DOHH2 (cell line): ENCODE measurements around the gene IFNAR1.

Experiments used
- H3F3A ChIP-seq: fragments of 200-600 bp; sonication (generic), shearing (Covaris generic); 2 replicates; pipeline ENCODE4 v1.6.0; 2016; ENCODE audit warnings: antibody characterized with exemption, mild to moderate bottlenecking; ENCODE audit not compliant: control insufficient read depth, insufficient read depth
- H3K27ac ChIP-seq: fragments of 200-600 bp; sonication (generic); 2 replicates; pipeline ENCODE4 v1.5.1; 2014; ENCODE audit warnings: low read depth, mild to moderate bottlenecking, low read length, moderate library complexity
- H3K27me3 ChIP-seq: fragments of 200-600 bp; sonication (generic); 2 replicates; pipeline ENCODE4 v1.6.1; 2014; ENCODE audit warnings: mild to moderate bottlenecking, low read length, mixed read lengths; ENCODE audit not compliant: control insufficient read depth
- H3K36me3 ChIP-seq: fragments of 200-600 bp; sonication (generic); 2 replicates; pipeline ENCODE4 v1.6.1; 2014; ENCODE audit warnings: mild to moderate bottlenecking, low read length, moderate library complexity, mixed read lengths; ENCODE audit not compliant: control insufficient read depth
- H3K4me1 ChIP-seq: fragments of 200-600 bp; sonication (generic); 2 replicates; pipeline ENCODE4 v1.6.1; 2014; ENCODE audit warnings: mild to moderate bottlenecking, low read length, mixed read lengths; ENCODE audit not compliant: control insufficient read depth
- H3K4me2 ChIP-seq: fragments of 200-600 bp; sonication (generic); 2 replicates; pipeline ENCODE4 v1.6.0; 2014; ENCODE audit warnings: mild to moderate bottlenecking, low read length, moderate library complexity
- H3K4me3 ChIP-seq: fragments of 200-600 bp; sonication (generic); 2 replicates; pipeline ENCODE4 v1.5.1; 2014; ENCODE audit warnings: mild to moderate bottlenecking, low read length, mixed read lengths
- H3K79me2 ChIP-seq: fragments of 200-600 bp; sonication (generic); 2 replicates; pipeline ENCODE4 v1.6.1; 2014; ENCODE audit warnings: mild to moderate bottlenecking, low read length, mixed read lengths; ENCODE audit not compliant: control insufficient read depth
- H3K9me2 ChIP-seq: fragments of 200-600 bp; sonication (generic); replicated peaks from 2 replicates; pipeline ENCODE4 v1.6.1; 2014; ENCODE audit warnings: mild to moderate bottlenecking, low read length, mixed read lengths; ENCODE audit not compliant: control insufficient read depth
- H3K9me3 ChIP-seq: fragments of 200-600 bp; sonication (generic); 2 replicates; pipeline ENCODE4 v1.6.1; 2014; ENCODE audit warnings: antibody characterized with exemption, low read length, mixed read lengths; ENCODE audit not compliant: control insufficient read depth, insufficient read depth
- H4K20me1 ChIP-seq: fragments of 200-600 bp; sonication (generic); 2 replicates; pipeline ENCODE4 v1.6.0; 2014; ENCODE audit warnings: low read depth, mild to moderate bottlenecking, antibody characterized with exemption, low read length, moderate library complexity; ENCODE audit not compliant: control insufficient read depth, insufficient read depth
- EZH2phosphoT487 ChIP-seq: fragments of 200-600 bp; sonication (generic); IDR thresholded peaks from 2 replicates; pipeline ENCODE4 v1.6.1; 2017; ENCODE audit warnings: borderline replicate concordance, mild to moderate bottlenecking, antibody characterized with exemption, low read length, moderate library complexity, mixed read lengths
- TF ChIP-seq, protein P1 (sequence below): fragments of 200-600 bp; sonication (generic); IDR thresholded peaks from one replicate; pipeline ENCODE4 v1.5.1; 2014; ENCODE audit warnings: antibody characterized with exemption, mild to moderate bottlenecking, low read depth, low read length; ENCODE audit not compliant: poor library complexity, severe bottlenecking

Gene IFNAR1

DNA sequence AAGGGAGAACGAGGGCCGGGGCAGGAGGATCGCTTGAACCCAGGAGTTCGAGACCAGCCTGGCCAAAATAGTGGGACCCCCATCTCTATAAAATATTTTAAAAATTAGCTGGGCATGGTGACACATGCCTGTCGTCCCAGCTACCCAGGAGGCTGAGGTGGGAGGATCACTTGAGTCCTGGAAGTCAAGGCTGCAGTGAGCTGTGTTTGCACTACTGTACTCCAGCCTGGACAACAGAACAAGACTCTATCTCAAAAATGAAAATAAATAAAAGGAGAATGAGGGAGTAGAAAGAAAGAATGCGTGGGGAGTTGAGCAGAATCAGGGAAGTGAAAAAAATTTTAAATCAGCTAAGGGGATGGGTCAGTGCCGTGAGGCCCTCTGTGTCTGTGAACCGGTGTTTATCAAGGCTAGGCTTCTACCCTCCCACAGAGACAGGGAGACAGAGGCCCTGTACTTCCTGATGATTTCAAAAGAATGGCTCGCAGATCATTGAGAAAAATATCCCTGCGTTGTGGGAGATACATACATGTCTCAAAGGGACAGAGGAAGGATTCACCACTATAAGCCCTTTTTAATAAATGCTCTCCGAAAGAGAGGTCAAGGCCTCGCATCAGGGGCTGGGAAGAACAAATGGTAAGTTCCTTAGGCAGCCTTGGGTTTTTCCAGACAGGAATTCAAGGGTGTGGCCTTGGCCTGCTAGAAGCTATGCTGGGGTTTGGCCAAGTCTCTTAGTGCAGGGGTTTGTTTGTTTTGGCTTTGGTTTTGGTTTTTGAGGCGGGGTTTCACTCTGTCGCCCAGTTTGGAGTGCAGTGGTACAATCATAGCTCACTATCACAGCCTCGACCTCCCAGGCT lies 37.9 kb upstream of the IFNAR1 start:
- Histone ChIP-seq H3F3A (no peaks in the 10 kb centered on the region), H3K9me3 (no peaks in the 10 kb centered on the region), H3K9me2 (no peaks in the 10 kb centered on the region), H3K4me3 (no peak overlapping the region), H4K20me1 (no peaks in the 10 kb centered on the region), H3K36me3 (peaks cover 38% of the 10 kb centered on the region), H3K27me3 (no peaks in the 10 kb centered on the region), H3K79me2 (no peaks in the 10 kb centered on the region), H3K4me1 (peaks cover 8% of the 10 kb centered on the region), H3K4me2 (no peak overlapping the region), H3K27ac (no peak overlapping the region)
- TF ChIP-seq, protein P1, sequence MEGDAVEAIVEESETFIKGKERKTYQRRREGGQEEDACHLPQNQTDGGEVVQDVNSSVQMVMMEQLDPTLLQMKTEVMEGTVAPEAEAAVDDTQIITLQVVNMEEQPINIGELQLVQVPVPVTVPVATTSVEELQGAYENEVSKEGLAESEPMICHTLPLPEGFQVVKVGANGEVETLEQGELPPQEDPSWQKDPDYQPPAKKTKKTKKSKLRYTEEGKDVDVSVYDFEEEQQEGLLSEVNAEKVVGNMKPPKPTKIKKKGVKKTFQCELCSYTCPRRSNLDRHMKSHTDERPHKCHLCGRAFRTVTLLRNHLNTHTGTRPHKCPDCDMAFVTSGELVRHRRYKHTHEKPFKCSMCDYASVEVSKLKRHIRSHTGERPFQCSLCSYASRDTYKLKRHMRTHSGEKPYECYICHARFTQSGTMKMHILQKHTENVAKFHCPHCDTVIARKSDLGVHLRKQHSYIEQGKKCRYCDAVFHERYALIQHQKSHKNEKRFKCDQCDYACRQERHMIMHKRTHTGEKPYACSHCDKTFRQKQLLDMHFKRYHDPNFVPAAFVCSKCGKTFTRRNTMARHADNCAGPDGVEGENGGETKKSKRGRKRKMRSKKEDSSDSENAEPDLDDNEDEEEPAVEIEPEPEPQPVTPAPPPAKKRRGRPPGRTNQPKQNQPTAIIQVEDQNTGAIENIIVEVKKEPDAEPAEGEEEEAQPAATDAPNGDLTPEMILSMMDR: no peak
- no peak for TF ChIP-seq EZH2phosphoT487

DNA sequence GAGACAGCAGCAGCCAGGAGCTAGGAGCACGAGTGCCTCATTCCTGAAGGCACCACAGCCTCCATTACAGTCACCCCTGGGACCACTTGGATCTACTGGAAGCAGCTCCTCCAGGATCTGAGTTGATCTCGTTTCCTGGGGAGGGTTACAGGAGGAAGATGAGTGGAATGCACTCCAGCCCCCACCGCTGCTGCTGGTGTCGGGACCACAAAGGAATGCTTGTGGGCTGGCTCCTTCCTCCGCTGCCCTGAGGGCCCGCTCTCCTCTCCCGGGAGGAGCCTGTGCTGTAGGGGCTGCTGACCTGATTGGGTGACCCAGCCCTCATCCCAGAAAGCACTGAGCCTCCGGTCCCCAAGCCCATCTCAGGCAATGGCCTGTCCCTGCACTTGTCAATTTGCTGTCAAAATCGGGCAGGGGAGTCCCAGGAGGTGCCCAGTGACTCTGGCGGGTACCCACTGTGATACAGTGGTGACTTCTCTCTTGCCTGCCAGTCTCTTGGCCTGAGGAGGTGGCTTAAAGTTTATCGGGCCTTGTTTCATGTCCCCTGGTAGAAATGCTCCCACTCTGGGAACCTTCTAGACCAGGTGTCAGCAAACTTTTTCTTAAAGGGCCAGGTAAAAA lies 35.5 kb upstream of the IFNAR1 start:
- Histone ChIP-seq H3K4me1 (peaks cover 26% of the 10 kb centered on the region), H3K79me2 (no peaks in the 10 kb centered on the region), H3K27ac (no peak overlapping the region), H3K9me2 (no peaks in the 10 kb centered on the region), H3K27me3 (no peaks in the 10 kb centered on the region), H3K9me3 (no peaks in the 10 kb centered on the region), H3K4me2 (no peak overlapping the region), H3F3A (no peaks in the 10 kb centered on the region), H4K20me1 (no peaks in the 10 kb centered on the region), H3K36me3 (peaks cover 43% of the 10 kb centered on the region), H3K4me3 (no peak overlapping the region)
- TF ChIP-seq EZH2phosphoT487: no peak
- TF ChIP-seq, protein P1: no peak

DNA sequence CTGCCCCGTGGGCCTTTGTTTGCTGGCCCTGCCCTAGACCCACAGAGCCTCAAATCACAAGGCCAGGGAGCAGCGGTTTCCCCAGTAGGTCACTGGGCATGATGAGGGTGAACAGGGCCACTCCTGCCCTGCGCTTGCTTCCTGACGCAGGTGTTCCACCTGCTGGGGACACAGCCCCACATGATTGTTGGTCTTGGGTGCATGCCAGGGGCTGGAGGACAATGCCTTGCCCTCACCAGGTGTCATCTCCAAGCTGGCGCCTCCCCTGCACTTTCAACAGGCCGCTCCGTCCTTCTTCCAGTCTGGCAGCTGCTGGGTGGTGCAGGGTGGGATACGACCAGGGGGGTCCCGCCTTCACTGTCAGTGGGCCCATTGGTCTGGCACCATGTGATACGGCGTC lies 34.3 kb upstream of the IFNAR1 start:
- TF ChIP-seq, protein P1: no peak
- TF ChIP-seq EZH2phosphoT487: no peak
- peaks cover 44% of the 10 kb centered on the region for H3K36me3 ChIP-seq

More for the DNA sequence above, 34.3 kb upstream of the IFNAR1 start:
- H3K9me2 ChIP-seq: no peaks in the 10 kb centered on the region
- H3K4me3 ChIP-seq: no peak overlapping the region
- no peaks in the 10 kb centered on the region for H3K9me3 ChIP-seq
- no peak overlapping the region for H3K4me2 ChIP-seq
- peaks cover 37% of the 10 kb centered on the region for H3K4me1 ChIP-seq
- H3K27me3 ChIP-seq: no peaks in the 10 kb centered on the region
- H3F3A ChIP-seq: peaks cover 10% of the 10 kb centered on the region
- H4K20me1 ChIP-seq: no peaks in the 10 kb centered on the region
- H3K27ac ChIP-seq: no peak overlapping the region
- H3K79me2 ChIP-seq: no peaks in the 10 kb centered on the region
